Mesenchymal stem cell (in vitro differentiated cells and primary cell): ENCODE measurements around the gene DOCK10.

Experiments
- DNase-seq: peaks from one replicate; pipeline ENCODE4 v3.0.0-alpha.2; 2013
- H2AFZ ChIP-seq: one replicate; pipeline ENCODE4 v1.6.1; 2013; ENCODE audit warnings: low read depth, mild to moderate bottlenecking, control low read depth, inconsistent platforms, low read length, moderate library complexity
- H2AK5ac ChIP-seq: 2 replicates; pipeline ENCODE4 v1.6.1; 2013; ENCODE audit warnings: low read length, moderate library complexity, mild to moderate bottlenecking, inconsistent platforms; ENCODE audit not compliant: severe bottlenecking
- H2BK120ac ChIP-seq: one replicate; pipeline ENCODE4 v1.6.1; 2013; ENCODE audit warnings: low read depth, mild to moderate bottlenecking, inconsistent platforms, low read length, moderate library complexity
- H2BK12ac ChIP-seq, 2 experiments: one replicate each; pipeline ENCODE4 v1.6.1; 2013; ENCODE audit warnings: inconsistent platforms in 2 of 2, low read length in 2 of 2, mild to moderate bottlenecking in 2 of 2, moderate library complexity in 2 of 2, control low read depth in 1 of 2
- H2BK15ac ChIP-seq: one replicate; pipeline ENCODE4 v1.6.1; 2013; ENCODE audit warnings: mild to moderate bottlenecking, low read depth, inconsistent platforms; ENCODE audit not compliant: poor library complexity, severe bottlenecking
- H2BK5ac ChIP-seq: 2 replicates; pipeline ENCODE4 v1.6.1; 2013; ENCODE audit warnings: low read depth, mild to moderate bottlenecking, low read length, control low read depth, inconsistent platforms; ENCODE audit not compliant: poor library complexity, severe bottlenecking
- H3K14ac ChIP-seq, 2 experiments: one replicate each; pipeline ENCODE4 v1.6.1; 2013; ENCODE audit warnings: inconsistent platforms in 2 of 2, low read length in 2 of 2, control low read depth in 1 of 2, mild to moderate bottlenecking in 1 of 2, moderate library complexity in 1 of 2
- H3K18ac ChIP-seq, 2 experiments: one replicate each; pipeline ENCODE4 v1.6.1; 2013; ENCODE audit warnings: inconsistent platforms in 2 of 2, low read length in 2 of 2, control low read depth in 1 of 2, low read depth in 1 of 2, mild to moderate bottlenecking in 1 of 2
- H3K23ac ChIP-seq, 2 experiments: one replicate each; pipeline ENCODE4 v1.6.1; 2013; ENCODE audit warnings: inconsistent platforms in 2 of 2, low read length in 2 of 2, mild to moderate bottlenecking in 2 of 2, moderate library complexity in 2 of 2, control low read depth in 1 of 2
- H3K27ac ChIP-seq: 2 replicates; pipeline ENCODE4 v1.5.1; 2013; ENCODE audit warnings: mild to moderate bottlenecking, moderate library complexity, low read length, control low read depth, inconsistent platforms; ENCODE audit not compliant: poor library complexity, severe bottlenecking
- H3K27me3 ChIP-seq, 2 experiments: 2 replicates each; pipeline versions ENCODE4 v1.6.1 to v1.7.0; 2013; ENCODE audit warnings: low read length in 2 of 2, mild to moderate bottlenecking in 2 of 2, moderate library complexity in 2 of 2, control low read depth in 1 of 2, inconsistent platforms in 1 of 2; ENCODE audit not compliant: control insufficient read depth in 1 of 2, insufficient read depth in 1 of 2
- H3K36me3 ChIP-seq, 2 experiments: 2 replicates each; pipeline versions ENCODE4 v1.6.1 to v1.7.0; 2013; ENCODE audit warnings: low read length in 2 of 2, control low read depth in 1 of 2, inconsistent platforms in 1 of 2, low read depth in 1 of 2, mild to moderate bottlenecking in 1 of 2; ENCODE audit not compliant: insufficient read depth in 2 of 2, control insufficient read depth in 1 of 2
- H3K4ac ChIP-seq, 2 experiments: one replicate each; pipeline ENCODE4 v1.6.1; 2013; ENCODE audit warnings: inconsistent platforms in 2 of 2, low read length in 2 of 2, mild to moderate bottlenecking in 2 of 2, moderate library complexity in 2 of 2, control low read depth in 1 of 2, low read depth in 1 of 2
- H3K4me1 ChIP-seq: 2 replicates; pipeline ENCODE4 v1.6.1; 2013; ENCODE audit warnings: low read depth, low read length, control low read depth; ENCODE audit not compliant: control insufficient read depth, insufficient read depth
- H3K4me2 ChIP-seq: 2 replicates; pipeline ENCODE4 v1.6.1; 2013; ENCODE audit warnings: low read length, mild to moderate bottlenecking, inconsistent platforms; ENCODE audit not compliant: poor library complexity, severe bottlenecking
- H3K4me3 ChIP-seq, 2 experiments: 2 replicates each; pipeline versions ENCODE4 v1.5.1 to v1.7.0; 2013; ENCODE audit warnings: low read length in 2 of 2, mild to moderate bottlenecking in 2 of 2, control low read depth in 1 of 2, low read depth in 1 of 2; ENCODE audit not compliant: insufficient read depth in 1 of 2
- H3K79me1 ChIP-seq: replicated peaks from 2 replicates; pipeline ENCODE4 v1.6.1; 2013; ENCODE audit warnings: mild to moderate bottlenecking, control low read depth, low read length, inconsistent platforms; ENCODE audit not compliant: poor library complexity, severe bottlenecking
- H3K9ac ChIP-seq: 2 replicates; pipeline ENCODE4 v1.7.0; 2013; ENCODE audit warnings: mild to moderate bottlenecking, low read length, moderate library complexity
- H3K9me3 ChIP-seq: 2 replicates; pipeline ENCODE4 v1.7.0; 2013; ENCODE audit warnings: mild to moderate bottlenecking, low read length; ENCODE audit not compliant: control insufficient read depth
- H4K8ac ChIP-seq: one replicate; pipeline ENCODE4 v1.6.1; 2013; ENCODE audit warnings: inconsistent platforms, mild to moderate bottlenecking, low read length, moderate library complexity
- H4K91ac ChIP-seq: one replicate; pipeline ENCODE4 v1.6.1; 2013; ENCODE audit warnings: mild to moderate bottlenecking, low read length, inconsistent platforms
- WGBS: methylation state at CpG from one replicate; pipeline ENCODE4 v1.1.7; 2013; ENCODE audit warnings: mixed read lengths; 5-methylcytosine and 5-hydroxymethylcytosine counted together

The DOCK10 gene

GRCh38 chr2:225009768-225010167, 32.5 kb downstream of the DOCK10 start:
- 78% methylated on average over 2 of the region's 2 CpGs for WGBS

GRCh38 chr2:225008935-225009334, 33.3 kb downstream of the DOCK10 start:
- peak overlapping the region; percentile 4 for H3K27ac ChIP-seq
- H3K79me1 ChIP-seq = peaks cover 7% of the 10 kb centered on the region
- H2AFZ ChIP-seq = no peak overlapping the region
- no peaks in the 10 kb centered on the region for H3K36me3 ChIP-seq
- H4K8ac ChIP-seq = no peak overlapping the region
- no peak overlapping the region for H2AK5ac ChIP-seq
- H2BK15ac ChIP-seq = no peak overlapping the region
- no peak overlapping the region for H3K18ac ChIP-seq
- H2BK12ac ChIP-seq = no peak overlapping the region
- H3K4me1 ChIP-seq = peaks cover 7% of the 10 kb centered on the region
- H3K27me3 ChIP-seq = no peaks in the 10 kb centered on the region
- no peak overlapping the region for H2BK5ac ChIP-seq
- no peak overlapping the region for H2BK120ac ChIP-seq
- H3K9me3 ChIP-seq = no peaks in the 10 kb centered on the region
- H3K14ac ChIP-seq = no peak overlapping the region
- no peak overlapping the region for H3K4ac ChIP-seq
- no peak overlapping the region for H4K91ac ChIP-seq
- WGBS = 11% methylated on average over 1 of the region's 5 CpGs
- H3K4me3 ChIP-seq = no peak overlapping the region
- H3K23ac ChIP-seq = no peak overlapping the region
- H3K9ac ChIP-seq = no peak overlapping the region
- DNase-seq = no peak
- no peak overlapping the region for H3K4me2 ChIP-seq

More at GRCh38 chr2:225009768-225010167, 32.5 kb downstream of the DOCK10 start:
- H2AFZ ChIP-seq = no peak overlapping the region
- H2BK12ac ChIP-seq = no peak overlapping the region
- no peaks in the 10 kb centered on the region for H3K27me3 ChIP-seq
- H3K4me1 ChIP-seq = peaks cover 5% of the 10 kb centered on the region
- peak overlapping the region; percentile 33 for H3K4me2 ChIP-seq
- H4K8ac ChIP-seq = no peak overlapping the region
- H3K4me3 ChIP-seq = no peak overlapping the region
- no peak overlapping the region for H2BK120ac ChIP-seq
- no peak for DNase-seq
- H3K18ac ChIP-seq = no peak overlapping the region
- H3K9me3 ChIP-seq = no peaks in the 10 kb centered on the region
- H3K79me1 ChIP-seq = peaks cover 5% of the 10 kb centered on the region
- peak overlapping the region in 1 of 2 experiments; percentile 11 for H3K23ac ChIP-seq
- peak overlapping the region; percentile 11 for H2AK5ac ChIP-seq
- H2BK5ac ChIP-seq = peak overlapping the region; percentile 66
- H3K14ac ChIP-seq = no peak overlapping the region
- peak overlapping the region; percentile 93 for H3K27ac ChIP-seq
- H3K4ac ChIP-seq = peak overlapping the region in 1 of 2 experiments; percentile 43
- no peaks in the 10 kb centered on the region for H3K36me3 ChIP-seq
- no peak overlapping the region for H2BK15ac ChIP-seq
- H3K9ac ChIP-seq = peak overlapping the region; percentile 71
- no peak overlapping the region for H4K91ac ChIP-seq

GRCh38 chr2:225008179-225008856, 34.0 kb downstream of the DOCK10 start:
- no peaks in the 10 kb centered on the region for H3K27me3 ChIP-seq
- H3K9ac ChIP-seq = no peak overlapping the region
- no peak overlapping the region for H2BK12ac ChIP-seq
- H2BK5ac ChIP-seq = no peak overlapping the region
- peaks cover 4% of the 10 kb centered on the region for H3K4me1 ChIP-seq
- H2AFZ ChIP-seq = no peak overlapping the region
- H4K91ac ChIP-seq = no peak overlapping the region
- no peak overlapping the region for H3K18ac ChIP-seq
- no peak overlapping the region for H3K23ac ChIP-seq
- no peaks in the 10 kb centered on the region for H3K9me3 ChIP-seq
- DNase-seq = no peak
- H2BK120ac ChIP-seq = no peak overlapping the region
- no peak overlapping the region for H3K4me3 ChIP-seq
- H3K27ac ChIP-seq = peak overlapping the region; percentile 4
- WGBS = 84% methylated on average over 3 of the region's 3 CpGs
- H2BK15ac ChIP-seq = no peak overlapping the region
- no peak overlapping the region for H2AK5ac ChIP-seq
- H4K8ac ChIP-seq = no peak overlapping the region
- H3K14ac ChIP-seq = no peak overlapping the region
- peaks cover 7% of the 10 kb centered on the region for H3K79me1 ChIP-seq
- H3K4ac ChIP-seq = no peak overlapping the region
- no peaks in the 10 kb centered on the region for H3K36me3 ChIP-seq
- no peak overlapping the region for H3K4me2 ChIP-seq

DNA sequence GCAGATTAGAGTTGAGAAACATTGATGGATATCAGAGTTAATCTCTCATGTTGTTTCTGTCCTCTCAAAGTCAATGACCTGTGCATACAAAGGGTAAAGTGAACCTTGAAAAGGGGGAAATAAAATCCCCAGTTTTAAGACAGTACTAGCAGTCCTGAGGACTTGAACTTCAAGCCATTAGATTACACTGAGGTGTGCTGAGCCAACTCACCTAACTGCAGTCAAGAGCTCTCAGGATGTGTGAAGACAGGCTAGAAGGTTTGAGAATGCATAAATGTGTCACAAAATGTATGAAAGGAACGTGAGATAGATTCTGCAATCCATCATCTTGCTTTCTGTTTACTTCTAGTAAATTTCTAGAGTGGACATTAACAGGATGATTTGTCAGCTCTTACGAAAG, 35.5 kb downstream of the DOCK10 start:
- Histone ChIP-seq H3K4me3 (no peak overlapping the region), H3K4ac (no peak overlapping the region), H2BK15ac (no peak overlapping the region), H3K14ac (no peak overlapping the region), H3K27ac (no peak overlapping the region), H2BK12ac (no peak overlapping the region), H3K36me3 (no peaks in the 10 kb centered on the region), H3K27me3 (no peaks in the 10 kb centered on the region), H3K9ac (no peak overlapping the region), H3K4me1 (peaks cover 8% of the 10 kb centered on the region), H3K4me2 (no peak overlapping the region), H3K23ac (no peak overlapping the region), H2BK5ac (no peak overlapping the region), H2AK5ac (peak overlapping the region; percentile 9), H4K91ac (no peak overlapping the region), H3K79me1 (peaks cover 7% of the 10 kb centered on the region), H4K8ac (no peak overlapping the region), H2AFZ (no peak overlapping the region), H2BK120ac (no peak overlapping the region), H3K18ac (no peak overlapping the region), H3K9me3 (no peaks in the 10 kb centered on the region)
- no peak for DNase-seq
- WGBS = 57% methylated on average over 1 of the region's 2 CpGs
